IPS-18c (cell line): ENCODE data around the gene CXCR3.
"Not testable (repeated sequence)": the region's sequence is repeated elsewhere in the genome, so short reads cannot be mapped to it uniquely, and the experiment has no call there.

Experiments
- H3K4me3 ChIP-seq: 2 replicates; pipeline ENCODE4 v1.7.0; 2013; ENCODE audit warnings: low read depth, mild to moderate bottlenecking, low read length, moderate library complexity; ENCODE audit not compliant: insufficient read depth
- H3K9me3 ChIP-seq: one replicate; pipeline ENCODE4 v1.6.1; 2013; ENCODE audit warnings: mild to moderate bottlenecking, low read length, moderate library complexity; ENCODE audit not compliant: control insufficient read depth, insufficient read depth

The CXCR3 gene

GRCh38 chrX:71644406-71644805, 26.1 kb upstream of the CXCR3 start:
- not testable (repeated sequence) for H3K9me3 ChIP-seq, H3K4me3 ChIP-seq

- no peak overlapping the region for H3K4me3 ChIP-seq
- peaks cover 8% of the 10 kb centered on the region for H3K9me3 ChIP-seq
These were observed 21.7 kb upstream of the CXCR3 start for GRCh38 chrX:71640002-71640401.

DNA sequence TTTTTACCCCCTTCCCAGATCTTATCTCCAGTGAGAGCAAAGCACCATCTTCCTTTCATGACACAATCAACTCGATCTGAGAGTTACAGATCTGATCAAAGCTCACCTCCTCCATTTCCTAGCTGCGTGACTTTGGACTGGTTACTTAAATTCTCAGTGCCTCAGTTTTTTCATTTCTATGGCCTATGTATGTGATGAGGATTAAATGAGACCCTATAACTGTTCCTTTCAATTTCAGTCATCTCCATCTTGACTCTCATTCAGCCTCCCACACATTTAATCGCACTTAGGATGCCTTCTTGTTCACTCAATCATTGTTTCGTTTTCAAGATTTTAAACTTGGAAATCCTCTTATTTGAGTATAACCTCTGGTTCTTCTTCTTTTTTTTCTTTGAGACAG, 20.1 kb upstream of the CXCR3 start:
- Histone ChIP-seq H3K4me3 (no peak overlapping the region), H3K9me3 (peaks cover 10% of the 10 kb centered on the region)

GRCh38 chrX:71637848-71638247, 19.5 kb upstream of the CXCR3 start:
- peaks cover 10% of the 10 kb centered on the region for H3K9me3 ChIP-seq
- H3K4me3 ChIP-seq: no peak overlapping the region

- Histone ChIP-seq H3K4me3 (no peak overlapping the region), H3K9me3 (peaks cover 10% of the 10 kb centered on the region)
These were observed 18.9 kb upstream of the CXCR3 start for GRCh38 chrX:71637253-71637618.

- Histone ChIP-seq H3K9me3 (peaks cover 12% of the 10 kb centered on the region), H3K4me3 (no peak overlapping the region)
These were observed 18.3 kb upstream of the CXCR3 start for GRCh38 chrX:71636438-71637252.

GRCh38 chrX:71634366-71634765, 16.1 kb upstream of the CXCR3 start:
- Histone ChIP-seq H3K9me3 (peaks cover 12% of the 10 kb centered on the region), H3K4me3 (no peak overlapping the region)

- Histone ChIP-seq H3K4me3 (no peak overlapping the region), H3K9me3 (peaks cover 11% of the 10 kb centered on the region)
These were observed 14.8 kb upstream of the CXCR3 start for GRCh38 chrX:71632923-71633657.

DNA sequence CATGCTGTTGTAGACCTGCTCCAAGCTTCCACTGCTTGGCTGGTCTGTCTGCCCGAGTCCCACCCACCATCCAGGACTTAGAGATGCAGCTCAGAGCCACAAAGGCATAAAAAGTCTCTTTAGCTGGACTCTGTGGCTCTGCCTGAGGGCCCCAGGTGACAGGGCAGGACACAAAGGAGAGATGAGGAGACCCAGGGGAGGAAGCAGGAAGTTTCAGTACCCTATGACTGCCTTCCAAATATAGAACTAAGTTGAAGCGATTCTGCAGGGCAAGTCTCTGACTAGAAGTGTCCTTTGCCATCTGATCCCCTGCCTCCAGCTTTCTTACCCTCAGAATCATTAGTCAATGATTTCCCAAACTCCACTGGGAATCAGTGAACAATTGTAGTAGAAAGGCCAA, 11.2 kb upstream of the CXCR3 start:
- H3K4me3 ChIP-seq: no peak overlapping the region
- peaks cover 6% of the 10 kb centered on the region for H3K9me3 ChIP-seq

GRCh38 chrX:71627588-71628404, 9.5 kb upstream of the CXCR3 start:
- Histone ChIP-seq H3K9me3 (peaks cover 11% of the 10 kb centered on the region), H3K4me3 (no peak overlapping the region)

- Histone ChIP-seq H3K9me3 (peaks cover 9% of the 10 kb centered on the region), H3K4me3 (no peak overlapping the region; the same call in 1 of the 2 replicates)
These were observed 8.3 kb upstream of the CXCR3 start for GRCh38 chrX:71626576-71626975.

DNA sequence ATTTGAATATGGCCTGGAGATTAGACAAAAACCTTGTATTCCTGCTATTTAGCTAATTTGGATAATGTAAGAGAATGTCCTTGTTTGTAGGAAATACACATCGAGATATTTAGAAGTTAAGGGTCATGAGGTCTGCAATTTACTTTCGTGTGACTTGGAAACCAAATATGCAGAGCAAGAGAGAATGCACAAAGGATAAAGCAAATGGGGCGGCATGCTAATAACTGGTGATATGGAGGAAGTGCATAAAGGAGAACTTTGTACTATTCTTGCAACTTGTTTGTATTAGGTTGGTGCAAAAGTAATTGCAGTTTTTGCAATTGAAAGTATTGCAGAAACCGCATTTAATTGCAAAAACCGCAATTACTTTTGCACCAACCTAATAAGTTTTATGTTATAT, 7.2 kb upstream of the CXCR3 start:
- Histone ChIP-seq H3K9me3 (peaks cover 11% of the 10 kb centered on the region), H3K4me3 (no peak overlapping the region)

- peaks cover 19% of the 10 kb centered on the region for H3K9me3 ChIP-seq
- H3K4me3 ChIP-seq: no peak overlapping the region
These were observed 5.4 kb upstream of the CXCR3 start for GRCh38 chrX:71623714-71624113.

DNA sequence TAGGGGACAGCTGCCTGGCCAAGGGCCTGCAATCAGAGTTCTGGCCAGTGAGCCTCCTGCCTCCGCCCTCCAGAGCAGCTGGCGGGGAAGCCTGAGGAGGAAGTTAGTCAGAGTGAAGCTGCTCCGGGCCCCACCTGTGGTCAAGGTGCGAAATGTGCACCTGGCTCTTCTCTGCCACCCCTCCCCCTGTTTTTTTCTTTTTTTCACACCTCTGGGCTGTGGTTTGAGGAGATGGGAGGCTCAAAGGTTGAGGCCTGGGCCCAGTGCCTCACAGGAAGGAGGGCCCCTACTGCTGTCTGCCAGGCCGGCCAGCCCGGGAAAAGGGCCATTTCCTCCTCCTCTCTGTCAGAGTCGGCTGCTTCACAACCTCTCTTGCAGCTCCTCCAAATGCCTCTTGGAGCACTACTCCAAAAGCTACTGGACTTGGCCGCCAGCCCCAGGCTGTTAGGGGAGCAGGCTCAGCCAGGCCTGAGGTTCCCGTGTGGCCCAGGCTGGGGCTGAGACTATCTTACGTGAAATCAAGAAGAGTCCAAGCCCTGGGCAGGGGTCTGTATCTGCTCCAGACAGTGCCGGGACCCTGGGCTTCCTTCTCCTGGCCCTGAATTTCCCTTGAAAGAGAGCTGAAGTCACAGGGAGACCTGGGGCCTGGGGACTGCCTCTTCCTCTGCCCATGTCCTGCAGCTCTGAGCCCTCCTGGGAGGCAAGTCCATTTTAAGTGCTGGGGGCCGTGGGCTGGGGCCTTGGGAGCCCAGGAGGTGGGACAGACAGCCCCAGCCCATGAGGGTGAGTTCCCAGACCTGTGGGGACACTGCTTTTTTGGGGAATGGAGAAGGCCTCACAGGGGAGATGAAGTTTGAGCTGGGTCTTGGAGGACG, 4.5 kb upstream of the CXCR3 start:
- H3K4me3 ChIP-seq: no peak overlapping the region
- peaks cover 16% of the 10 kb centered on the region for H3K9me3 ChIP-seq

DNA sequence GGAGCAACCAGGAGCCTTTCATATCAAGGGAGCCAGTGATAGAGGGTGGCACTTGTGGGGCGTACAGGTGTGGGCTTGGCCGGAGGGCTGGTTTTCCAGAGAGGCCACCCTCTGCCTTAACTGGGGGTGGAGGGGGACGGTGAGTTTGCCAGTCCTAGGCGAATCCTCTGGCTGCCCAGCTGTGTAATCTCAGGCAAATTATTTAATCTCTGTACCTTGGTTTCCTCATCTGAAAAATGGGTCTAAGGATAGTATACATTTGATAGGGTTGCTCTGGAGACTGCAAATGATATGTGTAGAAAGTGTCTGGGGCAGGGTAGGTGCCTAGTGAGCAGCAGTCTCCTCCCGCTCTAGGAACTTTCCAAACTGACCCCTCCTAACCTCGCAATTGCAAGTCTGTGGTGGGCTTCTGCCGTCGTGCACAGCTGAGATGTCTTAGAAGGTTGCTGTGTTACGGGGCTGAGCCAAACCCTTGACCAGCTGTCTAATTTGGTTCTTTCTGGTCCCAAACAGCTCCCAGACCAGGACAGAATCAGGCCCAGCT, 3.8 kb upstream of the CXCR3 start:
- Histone ChIP-seq H3K9me3 (peaks cover 16% of the 10 kb centered on the region), H3K4me3 (no peak overlapping the region)

DNA sequence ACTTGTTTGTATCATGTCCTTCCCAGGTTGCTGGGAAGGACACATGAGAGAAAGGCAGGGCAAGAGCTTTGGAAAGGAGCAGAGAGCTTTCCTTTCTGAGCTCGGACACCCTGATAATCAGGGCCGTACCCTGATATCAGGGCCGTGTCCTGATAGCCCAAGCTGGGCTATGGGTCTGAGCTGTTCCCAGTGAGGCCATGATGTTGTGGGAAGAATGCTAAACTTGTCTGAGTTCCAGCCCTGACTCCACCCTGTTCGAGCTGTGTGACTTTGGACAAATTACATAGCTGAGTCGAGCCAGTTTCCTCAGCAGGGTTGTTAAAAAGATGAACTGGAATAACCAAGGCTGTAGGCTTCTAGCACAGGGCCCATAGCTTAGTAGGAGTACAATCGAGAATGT, 3.3 kb upstream of the CXCR3 start:
- H3K9me3 ChIP-seq: peaks cover 16% of the 10 kb centered on the region

DNA sequence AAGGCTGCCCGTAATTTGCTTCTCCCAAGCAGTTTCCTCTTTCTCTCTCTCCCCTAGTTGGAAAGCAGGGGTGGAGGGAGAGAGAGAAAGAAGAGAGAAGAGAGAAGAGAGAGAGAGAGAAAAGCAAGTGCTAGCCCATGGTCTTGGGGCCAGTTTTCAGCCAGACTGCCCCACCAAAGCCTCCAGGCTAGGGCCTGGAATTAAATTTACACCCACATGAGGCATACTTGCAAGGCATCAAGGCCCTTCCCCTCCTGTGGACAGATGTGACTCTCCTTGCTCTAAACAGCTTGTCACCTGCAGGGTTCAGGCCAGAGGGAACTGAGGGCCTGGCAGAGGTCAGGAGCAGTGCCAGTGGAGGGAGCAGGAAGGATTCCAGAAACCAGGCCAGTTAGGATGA, 1.7 kb upstream of the CXCR3 start:
- Histone ChIP-seq H3K4me3 (peak overlapping the region; percentile 9; the same call in 1 of the 2 replicates), H3K9me3 (peaks cover 14% of the 10 kb centered on the region)

More for the DNA sequence above, 3.3 kb upstream of the CXCR3 start:
- H3K4me3 ChIP-seq: no peak overlapping the region
